ENCODE measurements around the gene ZNF638.

Gene ZNF638

GRCh38 chr2:71332435-71332796 is 834 bp downstream of the ZNF638 start:
- no peak for DNase-seq (ENCODE audit: low spot score)

GRCh38 chr2:71333619-71334018 is 2.0 kb downstream of the ZNF638 start:
- no peak for DNase-seq (ENCODE audit: low spot score)

DNA sequence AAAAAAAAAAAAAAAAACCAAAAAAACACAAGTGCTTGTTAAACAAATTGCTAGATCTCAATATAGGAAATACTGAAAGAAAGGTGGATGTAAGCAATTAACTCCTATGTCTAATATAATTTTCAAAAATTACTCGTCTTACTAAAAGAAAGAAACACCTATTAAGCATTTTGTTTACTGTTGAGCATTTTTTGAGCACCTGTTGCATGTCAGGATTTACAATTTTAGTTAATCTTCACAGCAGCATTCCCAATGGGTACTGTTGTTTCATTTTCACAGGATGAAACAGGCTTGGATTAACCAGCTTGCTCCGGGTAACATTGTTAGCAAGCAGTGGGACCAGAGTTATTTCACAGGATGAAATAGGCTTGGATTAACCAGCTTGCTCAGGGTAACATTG is 4.8 kb downstream of the ZNF638 start:
- no peak for DNase-seq (ENCODE audit: low spot score)

DNA sequence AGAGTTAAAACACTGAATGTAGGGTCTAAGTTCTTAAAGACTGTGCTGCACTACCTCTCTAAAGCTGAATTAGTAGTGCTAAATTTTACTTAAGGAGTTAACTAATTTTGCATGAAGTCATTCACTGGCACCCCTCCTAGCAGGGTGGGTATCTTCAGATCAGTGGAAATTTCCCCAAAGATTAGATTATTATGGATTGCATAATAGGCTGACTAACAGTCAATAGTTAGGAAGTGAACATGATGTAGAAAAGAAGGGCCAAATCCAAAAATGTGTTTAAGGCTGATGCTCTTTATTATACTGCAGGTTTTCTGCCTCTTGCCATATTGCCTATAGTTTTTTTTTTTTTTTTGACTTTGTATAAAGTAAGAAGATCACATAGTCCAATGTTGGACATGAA is 5.2 kb downstream of the ZNF638 start:
- no peak for DNase-seq (ENCODE audit: low spot score)

DNA sequence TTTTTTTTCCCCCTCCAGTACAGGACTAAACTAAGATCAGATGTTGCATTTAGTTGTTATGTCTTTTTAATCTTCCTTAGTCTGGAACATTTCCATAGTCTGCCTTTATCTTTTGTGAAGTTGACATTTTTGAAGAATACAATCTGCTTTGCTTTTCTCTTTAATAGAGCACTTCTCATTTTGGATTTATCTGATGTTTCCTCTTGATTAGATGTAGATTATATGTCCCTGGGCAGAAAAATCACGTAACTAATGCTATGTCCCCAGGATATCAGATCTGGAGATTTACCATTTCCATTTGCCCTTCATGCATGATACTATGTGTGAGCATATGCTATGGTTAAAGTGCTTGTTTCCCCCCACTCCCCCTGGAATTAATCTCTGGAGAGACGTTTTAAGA is 6.2 kb downstream of the ZNF638 start:
- DNase-seq (ENCODE audit: low spot score), result no peak

DNA sequence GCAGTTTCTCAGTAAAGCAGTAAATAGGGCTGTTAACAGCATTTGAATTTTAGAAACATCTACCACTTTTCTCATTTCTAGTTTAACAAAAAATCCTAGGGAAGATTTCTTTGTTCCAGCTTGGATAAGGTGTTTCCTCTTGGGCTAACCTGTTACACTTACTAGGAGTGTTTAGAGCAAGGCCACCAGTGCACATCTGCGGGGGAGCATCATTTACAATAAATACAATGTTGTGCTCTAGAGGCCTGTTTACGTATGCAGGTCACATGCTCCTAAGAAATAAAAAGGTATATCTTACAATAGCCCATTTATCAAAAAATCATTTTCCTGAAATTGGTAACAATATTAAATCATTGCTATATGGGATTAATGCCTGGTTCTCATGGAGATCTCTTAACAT is 8.1 kb downstream of the ZNF638 start:
- no peak for DNase-seq (ENCODE audit: low spot score)

- no peak for DNase-seq (ENCODE audit: low spot score)
Measured at GRCh38 chr2:71340176-71340575, 8.6 kb downstream of the ZNF638 start.

DNA sequence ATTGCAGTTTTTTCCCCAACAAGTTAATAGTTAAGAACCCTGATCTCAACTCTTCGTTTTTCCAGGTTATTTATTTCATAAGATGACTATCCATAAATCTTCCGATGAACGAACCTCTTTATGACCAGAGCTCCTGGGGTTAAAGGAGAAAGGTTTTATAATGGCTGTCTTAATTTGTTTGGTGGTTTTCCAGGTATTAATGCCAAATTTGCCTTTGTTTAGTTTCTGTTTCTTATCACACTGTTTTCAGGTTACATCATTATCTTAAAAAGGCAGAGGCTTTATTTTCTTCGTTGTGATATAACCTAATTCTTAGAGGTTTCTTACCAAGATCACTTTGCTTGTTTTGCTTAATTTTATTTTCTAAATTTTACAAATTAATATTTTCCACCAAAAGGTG is 10.1 kb downstream of the ZNF638 start:
- no peak for DNase-seq (ENCODE audit: low spot score)

DNA sequence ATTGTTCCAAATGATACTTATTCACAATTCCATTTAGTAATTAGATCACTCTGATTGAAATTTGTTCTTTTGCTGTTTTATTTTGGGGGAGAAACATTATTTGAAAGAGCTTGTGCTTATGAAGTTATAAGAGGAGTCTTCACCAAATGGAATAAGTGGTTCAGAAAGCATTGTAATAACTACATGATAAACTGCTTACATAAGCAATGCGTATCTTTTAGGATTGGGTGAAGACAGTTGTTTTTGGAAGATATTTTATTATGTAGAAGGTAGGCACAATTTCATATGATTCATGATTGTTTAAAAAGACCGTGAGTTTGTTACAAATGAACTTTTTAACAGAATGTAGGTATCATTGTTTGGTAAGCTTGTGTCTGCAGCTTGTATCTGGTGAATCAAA is 14.5 kb downstream of the ZNF638 start:
- DNase-seq (ENCODE audit: low spot score), result no peak

GRCh38 chr2:71347517-71347916 is 15.9 kb downstream of the ZNF638 start:
- DNase-seq (ENCODE audit: low spot score), result no peak

- no peak for DNase-seq (ENCODE audit: low spot score)
Measured at GRCh38 chr2:71348302-71348701, 16.7 kb downstream of the ZNF638 start.

DNA sequence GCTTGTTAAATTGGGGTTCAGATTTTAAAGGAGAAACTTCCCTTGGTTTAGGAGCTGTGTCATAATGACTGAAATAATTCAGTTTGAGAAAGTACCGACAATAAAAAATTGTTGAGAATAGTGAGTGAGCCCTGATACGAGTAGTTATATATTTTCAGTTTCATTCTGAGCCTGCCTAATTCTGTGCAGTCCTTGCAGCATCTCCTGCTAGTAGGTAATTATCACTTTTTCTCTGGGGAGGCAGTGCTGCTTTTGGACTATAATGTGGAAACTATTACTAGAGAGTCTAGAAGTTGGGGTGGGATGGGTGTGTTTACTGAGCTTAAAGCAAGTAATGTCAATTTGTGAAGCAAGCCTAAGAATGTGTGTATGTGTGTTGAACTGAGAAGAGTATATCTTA is 21.7 kb downstream of the ZNF638 start:
- no peak for DNase-seq (ENCODE audit: low spot score)

GRCh38 chr2:71358931-71359671 is 27.5 kb downstream of the ZNF638 start:
- no peak for DNase-seq (ENCODE audit: low spot score)

GRCh38 chr2:71360434-71360975 is 28.9 kb downstream of the ZNF638 start:
- no peak for DNase-seq (ENCODE audit: low spot score)

- DNase-seq (ENCODE audit: low spot score), result no peak
Measured at GRCh38 chr2:71361631-71362030, 30.0 kb downstream of the ZNF638 start.

- DNase-seq (ENCODE audit: low spot score), result no peak
Measured at GRCh38 chr2:71362447-71362846, 30.9 kb downstream of the ZNF638 start.

- DNase-seq (ENCODE audit: low spot score), result no peak
Measured at GRCh38 chr2:71370015-71370414, 38.4 kb downstream of the ZNF638 start.

DNA sequence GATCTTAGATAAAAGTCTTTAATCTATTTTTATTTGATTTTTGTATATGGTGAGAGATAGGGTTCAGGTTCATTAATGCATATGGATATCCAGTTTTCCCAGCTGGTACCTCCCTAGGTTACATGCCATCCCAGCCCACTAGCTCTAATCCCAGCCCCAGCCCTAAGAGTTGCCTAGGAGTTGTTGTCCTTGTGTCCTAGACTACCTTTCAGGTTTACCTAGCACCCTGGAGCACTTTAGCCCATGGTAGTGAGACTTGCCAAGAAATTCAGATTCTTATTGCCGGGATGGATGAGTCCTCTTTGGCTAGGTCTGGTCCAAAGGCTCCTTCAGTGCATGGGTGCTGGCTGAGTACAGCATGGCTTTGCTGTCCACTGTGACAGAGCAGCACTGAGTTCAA is 40.5 kb downstream of the ZNF638 start:
- no peak for DNase-seq (ENCODE audit: low spot score)

- DNase-seq (ENCODE audit: low spot score), result no peak
Measured at GRCh38 chr2:71379086-71379485, 47.5 kb downstream of the ZNF638 start.

DNA sequence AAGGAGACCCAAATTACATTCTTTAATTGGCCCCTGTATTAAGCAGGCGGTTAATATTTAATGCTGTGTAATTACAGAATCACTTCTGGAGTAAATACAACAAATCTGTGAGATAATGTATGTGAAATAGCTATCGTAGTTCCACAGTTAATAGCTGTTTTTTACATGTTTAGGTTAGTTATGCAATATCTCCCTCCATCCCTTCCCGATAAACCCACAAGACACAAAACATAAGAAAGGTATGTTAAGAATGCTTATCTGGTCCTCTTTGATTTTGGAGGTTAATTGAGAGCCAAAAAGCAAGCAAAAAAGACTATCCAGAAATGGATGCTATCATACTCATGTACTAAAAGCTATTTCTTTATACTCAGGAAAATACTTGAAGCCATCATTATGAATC is 49.1 kb downstream of the ZNF638 start:
- DNase-seq (ENCODE audit: low spot score), result no peak

DNA sequence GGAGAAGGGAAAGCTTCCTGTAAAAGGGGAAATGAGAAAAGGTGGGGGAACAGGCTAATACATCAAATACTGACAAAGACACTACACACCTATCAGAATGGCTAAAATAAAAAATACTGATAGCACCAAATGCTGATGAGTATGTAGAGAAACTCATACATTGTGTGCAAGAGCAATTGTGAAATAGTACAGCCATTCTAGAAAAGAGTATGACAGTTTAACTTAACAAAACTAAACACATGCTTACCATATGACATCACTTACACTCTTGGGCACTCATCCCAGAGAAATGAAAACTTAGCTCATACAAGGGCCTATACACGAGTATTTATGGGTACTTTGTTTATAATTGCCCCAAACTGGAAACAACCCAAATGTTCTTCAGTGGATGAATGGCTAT is 53.4 kb downstream of the ZNF638 start:
- DNase-seq (ENCODE audit: low spot score), result no peak

- DNase-seq (ENCODE audit: low spot score), result no peak
Measured at GRCh38 chr2:71388214-71388613, 56.6 kb downstream of the ZNF638 start.

DNA sequence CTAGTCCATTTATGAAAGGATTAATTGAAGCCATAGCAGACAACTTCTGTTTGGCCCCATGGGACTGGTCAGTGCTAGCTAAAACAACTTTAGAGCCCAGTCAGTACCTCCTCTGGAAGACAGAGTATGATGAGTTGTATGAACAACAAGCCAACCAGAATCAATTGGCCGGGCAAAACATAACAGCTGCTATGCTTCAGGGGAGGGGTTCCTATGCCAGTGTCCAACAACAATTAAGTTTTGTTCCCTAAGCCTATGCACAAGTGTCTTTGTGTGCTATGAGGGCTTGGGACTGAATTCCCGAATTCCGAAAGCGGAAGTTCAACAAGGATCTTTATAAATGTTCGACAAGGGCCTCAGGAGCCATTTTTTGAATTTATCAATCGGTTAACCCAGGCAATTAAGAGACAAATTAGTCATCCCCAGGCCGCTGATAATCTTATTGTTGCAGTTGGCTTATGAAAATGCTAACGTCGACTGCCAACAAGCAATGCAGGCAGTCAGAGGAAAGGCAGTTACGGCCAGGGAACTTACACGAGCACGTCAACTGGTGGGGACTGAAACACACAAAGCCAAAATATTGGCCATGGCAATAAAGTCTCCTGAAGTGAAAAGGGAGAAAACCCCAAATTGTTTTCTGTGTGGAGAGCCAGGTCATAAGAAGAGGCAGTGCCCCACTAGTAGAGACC is 57.9 kb downstream of the ZNF638 start:
- DNase-seq (ENCODE audit: low spot score), result no peak

- DNase-seq (ENCODE audit: low spot score), result no peak
Measured at GRCh38 chr2:71393216-71393615, 61.6 kb downstream of the ZNF638 start.
